Motor neuron (in vitro differentiated cells): ENCODE data around the gene RNF103. TPM values are rescaled to one million over a fixed set of nuclear protein-coding genes. Genes with fewer than 3 reads are reported as not detected.

Source experiments
- total RNA-seq, 8 experiments: library from RNA; unstranded; fragments of 300-600 nt; gene quantifications; 2 replicates each; pipeline versions ENCODE4 v1.2.3 to v1.2.4, GENCODE V29; 2022

The RNF103 gene
- total RNA-seq, 8 experiments from 2014 or later: 13.5 to 36.2 (median 20.3) TPM

Other genes starting within 250 kb of the RNF103 start
- gene KDM3A, start 182.5 kb downstream of the RNF103 start, total RNA-seq: 100 to 1,000 TPM in 1 of 8 experiments, 10 to 100 TPM in 7; 25.0 to 132 (median 57.8) TPM
- 10 to 100 TPM; 26.9 to 68.2 (median 49.6) TPM for gene CHMP3, start 60.4 kb downstream of the RNF103 start, total RNA-seq
- gene RMND5A, start 96.4 kb upstream of the RNF103 start, total RNA-seq: 10 to 100 TPM; 23.5 to 55.5 (median 38.2) TPM
- gene CD8A, start 167.0 kb upstream of the RNF103 start, total RNA-seq: 1 to 10 TPM in 2 of 8 experiments, under 1 TPM in 5, not detected in 1; 0.18 to 1.9 (median 0.60) TPM
- under 1 TPM in 2 of 8 experiments, not detected in 6; 0.25 to 0.43 TPM for gene CD8B, start 238.0 kb upstream of the RNF103 start, total RNA-seq